ENCODE measurements around the gene NFE2L2.

DNA sequence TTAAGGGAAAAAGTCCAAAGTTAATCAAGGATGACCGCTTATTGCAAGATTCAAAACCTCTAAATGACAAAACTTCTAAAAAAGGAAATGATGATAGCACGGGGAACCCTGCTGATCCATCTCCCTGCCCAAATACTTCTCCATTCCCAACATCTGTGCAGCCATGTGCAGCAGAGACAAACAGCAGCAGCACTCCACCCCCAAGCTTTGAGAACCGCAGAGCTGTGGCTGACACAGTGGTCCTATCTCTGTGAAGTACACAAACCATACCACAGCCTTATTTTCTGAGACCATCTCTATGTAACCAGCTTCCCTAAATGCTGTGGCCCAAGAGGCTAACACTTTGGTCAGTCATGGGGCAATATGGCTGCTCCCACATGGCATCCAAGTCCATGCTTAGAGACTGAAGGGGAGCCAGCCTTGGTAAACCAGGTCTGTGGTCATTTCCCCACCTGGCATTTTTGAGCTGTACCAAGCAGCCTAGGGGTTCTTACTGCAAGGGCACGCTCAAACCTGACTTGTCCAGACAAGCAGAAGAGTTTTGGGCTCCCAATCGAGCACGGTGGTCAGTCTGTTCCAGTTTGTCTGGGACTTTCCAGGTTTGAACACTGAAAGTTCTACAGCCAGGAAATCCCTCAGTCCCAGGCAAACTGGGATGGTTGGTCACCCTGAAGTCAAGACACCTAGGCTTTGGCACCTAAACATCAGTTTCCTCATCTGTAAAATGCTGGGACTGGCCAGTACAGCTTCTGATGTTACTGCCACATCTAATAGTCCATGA is 17.1 kb upstream of the NFE2L2 start:
- TF ChIP-seq ISL1 (CRISPR knock-in tag; IDR thresholded peaks at IDR 0.05): no peak
- no peak for TF ChIP-seq SNAI2 (CRISPR knock-in tag; IDR thresholded peaks at IDR 0.05)

Measured in SK-N-SH treated with all-trans-retinoic acid at 6 μM for 48 hours (cell line).